HFFc6 (cell line): Measurements from ENCODE around the gene FNDC3B. TPM values are rescaled to one million over a fixed set of nuclear protein-coding genes. Genes with fewer than 3 reads are reported as not detected.

ENCODE experiments used
- DNase-seq: peaks from one replicate; pipeline ENCODE4 v3.0.0-alpha.2; 2018
- H3K27ac Mint-ChIP-seq: 2 replicates; pipeline ENCODE4 v1.8.0; 2020; ENCODE audit warnings: mild to moderate bottlenecking, mixed read lengths
- H3K27me3 Mint-ChIP-seq: 2 replicates; pipeline ENCODE4 v1.8.0; 2021; ENCODE audit warnings: mild to moderate bottlenecking, moderate library complexity, mixed read lengths; ENCODE audit not compliant: insufficient read depth
- H3K36me3 Mint-ChIP-seq: 2 replicates; pipeline ENCODE4 v1.8.0; 2021; ENCODE audit warnings: low read depth, mixed read lengths
- H3K4me1 Mint-ChIP-seq: 2 replicates; pipeline ENCODE4 v1.8.0; 2020; ENCODE audit warnings: low read depth, mixed read lengths
- H3K4me3 Mint-ChIP-seq: 2 replicates; pipeline ENCODE4 v1.8.0; 2020; ENCODE audit warnings: mild to moderate bottlenecking, moderate library complexity, mixed read lengths
- H3K9me3 Mint-ChIP-seq: 2 replicates; pipeline ENCODE4 v1.8.0; 2020; ENCODE audit warnings: mild to moderate bottlenecking, mixed read lengths
- CTCF ChIP-seq: fragments of 200-600 bp; sonication (generic); IDR thresholded peaks from 2 replicates; pipeline ENCODE4 v1.5.0; 2021; ENCODE audit warnings: antibody characterized with exemption, mild to moderate bottlenecking
- total RNA-seq, 6 experiments: library from RNA; stranded (reverse); fragmentation: NEBNext Ultra II Directional; extraction: Animal tissue kit (Norgen Biotek cat#: 25700); gene quantifications; 2 replicates in 1 of 6; 3 replicates in 5 of 6; pipeline ENCODE4 v1.2.3, GENCODE V29; 2021

Gene FNDC3B
- total RNA-seq, 6 experiments from 2014 or later, result 133 to 192 (median 155) TPM

GRCh38 chr3:172334671-172335207 is 295.4 kb downstream of the FNDC3B start:
- H3K36me3 Mint-ChIP-seq, result peaks cover 31% of the 10 kb centered on the region

GRCh38 chr3:172339892-172340291 is 300.5 kb downstream of the FNDC3B start:
- Mint-ChIP-seq H3K27ac (no peak overlapping the region), H3K4me1 (no peaks in the 10 kb centered on the region), H3K36me3 (peaks cover 36% of the 10 kb centered on the region), H3K4me3 (no peak overlapping the region), H3K27me3 (peaks cover 7% of the 10 kb centered on the region), H3K9me3 (no peaks in the 10 kb centered on the region)
- DNase-seq, result no peak
- no peak for TF ChIP-seq CTCF

More at GRCh38 chr3:172334671-172335207, 295.4 kb downstream of the FNDC3B start:
- no peak for TF ChIP-seq CTCF
- Mint-ChIP-seq H3K4me3 (no peak overlapping the region), H3K9me3 (no peaks in the 10 kb centered on the region), H3K27me3 (peaks cover 3% of the 10 kb centered on the region), H3K4me1 (0 out of 2 replicates have a peak, but pooled peaks cover 7% of the 10 kb centered on the region), H3K27ac (no peak overlapping the region)
- DNase-seq, result no peak

GRCh38 chr3:172340583-172340982 is 301.2 kb downstream of the FNDC3B start:
- Mint-ChIP-seq H3K27ac (no peak overlapping the region; the same call in 1 of the 2 replicates), H3K27me3 (peaks cover 9% of the 10 kb centered on the region), H3K4me1 (no peaks in the 10 kb centered on the region), H3K36me3 (peaks cover 41% of the 10 kb centered on the region), H3K9me3 (no peaks in the 10 kb centered on the region), H3K4me3 (no peak overlapping the region)
- no peak for TF ChIP-seq CTCF
- no peak for DNase-seq

- Mint-ChIP-seq H3K9me3 (no peaks in the 10 kb centered on the region), H3K4me1 (no peaks in the 10 kb centered on the region), H3K27ac (peak overlapping the region; percentile 23; the same call in 1 of the 2 replicates), H3K4me3 (no peak overlapping the region; the same call in 1 of the 2 replicates), H3K36me3 (peaks cover 42% of the 10 kb centered on the region), H3K27me3 (peaks cover 10% of the 10 kb centered on the region)
- peak; percentile 84 for TF ChIP-seq CTCF
- peak; percentile 71 for DNase-seq
Observed at GRCh38 chr3:172341482-172342059, 302.2 kb downstream of the FNDC3B start.

GRCh38 chr3:172342097-172342659 is 302.8 kb downstream of the FNDC3B start:
- Mint-ChIP-seq H3K9me3 (no peaks in the 10 kb centered on the region), H3K4me1 (no peaks in the 10 kb centered on the region), H3K36me3 (peaks cover 42% of the 10 kb centered on the region), H3K27me3 (peaks cover 10% of the 10 kb centered on the region), H3K27ac (no peak overlapping the region), H3K4me3 (no peak overlapping the region)
- no peak for DNase-seq
- no peak for TF ChIP-seq CTCF
